Measurements from ENCODE around the gene EZR.

The EZR gene

GRCh38 chr6:158757753-158758090 lies 61.4 kb downstream of the EZR start:
- DNase-seq (ENCODE audit: insufficient read length, low spot score) (no peak), FAIRE-seq (no peak)
- no peak for TF ChIP-seq POLR2AphosphoS5 (IDR thresholded peaks at IDR 0.05; ENCODE audit: low read depth, low read length)
- no peak for TF ChIP-seq POLR2A (IDR thresholded peaks at IDR 0.05; ENCODE audit: low read depth, low read length)
- TF ChIP-seq POU2F2 (IDR thresholded peaks at IDR 0.05; ENCODE audit: low read depth, low read length): no peak
- TF ChIP-seq PAX5 (IDR thresholded peaks at IDR 0.05; ENCODE audit: insufficient read depth, low read length, severe bottlenecking): no peak
- no peak for TF ChIP-seq SPI1 (IDR thresholded peaks at IDR 0.05; ENCODE audit: low read depth, low read length)
- TF ChIP-seq TAF1 (IDR thresholded peaks at IDR 0.05; ENCODE audit: low read depth, low read length): no peak

- DNase-seq (ENCODE audit: insufficient read length, low spot score) (no peak), FAIRE-seq (no peak)
- TF ChIP-seq TAF1 (IDR thresholded peaks at IDR 0.05; ENCODE audit: low read depth, low read length) (no peak), PAX5 (IDR thresholded peaks at IDR 0.05; ENCODE audit: insufficient read depth, low read length, severe bottlenecking) (no peak), POU2F2 (IDR thresholded peaks at IDR 0.05; ENCODE audit: low read depth, low read length) (no peak), SPI1 (IDR thresholded peaks at IDR 0.05; ENCODE audit: low read depth, low read length) (no peak), POLR2AphosphoS5 (IDR thresholded peaks at IDR 0.05; ENCODE audit: low read depth, low read length) (no peak)
Observed at GRCh38 chr6:158756977-158757752, 62.0 kb downstream of the EZR start.

GRCh38 chr6:158756126-158756525 lies 63.0 kb downstream of the EZR start:
- DNase-seq (ENCODE audit: insufficient read length, low spot score): no peak
- no peak for TF ChIP-seq POU2F2 (IDR thresholded peaks at IDR 0.05; ENCODE audit: low read depth, low read length)
- TF ChIP-seq POLR2A (IDR thresholded peaks at IDR 0.05; ENCODE audit: low read depth, low read length): no peak
- TF ChIP-seq TAF1 (IDR thresholded peaks at IDR 0.05; ENCODE audit: low read depth, low read length): no peak
- no peak for TF ChIP-seq SPI1 (IDR thresholded peaks at IDR 0.05; ENCODE audit: low read depth, low read length)
- TF ChIP-seq POLR2AphosphoS5 (IDR thresholded peaks at IDR 0.05; ENCODE audit: low read depth, low read length): no peak
- no peak for TF ChIP-seq PAX5 (IDR thresholded peaks at IDR 0.05; ENCODE audit: insufficient read depth, low read length, severe bottlenecking)
- no peak for FAIRE-seq

- no peak for FAIRE-seq
- no peak for DNase-seq (ENCODE audit: insufficient read length, low spot score)
- no peak for TF ChIP-seq POLR2A (IDR thresholded peaks at IDR 0.05; ENCODE audit: low read depth, low read length)
- TF ChIP-seq TAF1 (IDR thresholded peaks at IDR 0.05; ENCODE audit: low read depth, low read length): no peak
- TF ChIP-seq POU2F2 (IDR thresholded peaks at IDR 0.05; ENCODE audit: low read depth, low read length): no peak
- TF ChIP-seq PAX5 (IDR thresholded peaks at IDR 0.05; ENCODE audit: insufficient read depth, low read length, severe bottlenecking): no peak
- no peak for TF ChIP-seq POLR2AphosphoS5 (IDR thresholded peaks at IDR 0.05; ENCODE audit: low read depth, low read length)
- peak; percentile 56 for TF ChIP-seq SPI1 (IDR thresholded peaks at IDR 0.05; ENCODE audit: low read depth, low read length)
Observed at GRCh38 chr6:158755636-158756035, 63.5 kb downstream of the EZR start.

- DNase-seq (ENCODE audit: insufficient read length, low spot score): no peak
- no peak for TF ChIP-seq POLR2AphosphoS5 (IDR thresholded peaks at IDR 0.05; ENCODE audit: low read depth, low read length)
- TF ChIP-seq POU2F2 (IDR thresholded peaks at IDR 0.05; ENCODE audit: low read depth, low read length): no peak
- TF ChIP-seq TAF1 (IDR thresholded peaks at IDR 0.05; ENCODE audit: low read depth, low read length): no peak
- TF ChIP-seq POLR2A (IDR thresholded peaks at IDR 0.05; ENCODE audit: low read depth, low read length): no peak
- no peak for TF ChIP-seq PAX5 (IDR thresholded peaks at IDR 0.05; ENCODE audit: insufficient read depth, low read length, severe bottlenecking)
- no peak for TF ChIP-seq SPI1 (IDR thresholded peaks at IDR 0.05; ENCODE audit: low read depth, low read length)
- no peak for FAIRE-seq
Observed at GRCh38 chr6:158754738-158755137, 64.4 kb downstream of the EZR start.

- no peak for TF ChIP-seq PAX5 (IDR thresholded peaks at IDR 0.05; ENCODE audit: insufficient read depth, low read length, severe bottlenecking)
- TF ChIP-seq TAF1 (IDR thresholded peaks at IDR 0.05; ENCODE audit: low read depth, low read length): no peak
- TF ChIP-seq POLR2AphosphoS5 (IDR thresholded peaks at IDR 0.05; ENCODE audit: low read depth, low read length): no peak
- TF ChIP-seq POU2F2 (IDR thresholded peaks at IDR 0.05; ENCODE audit: low read depth, low read length): no peak
- TF ChIP-seq SPI1 (IDR thresholded peaks at IDR 0.05; ENCODE audit: low read depth, low read length): no peak
- TF ChIP-seq POLR2A (IDR thresholded peaks at IDR 0.05; ENCODE audit: low read depth, low read length): no peak
- DNase-seq (ENCODE audit: insufficient read length, low spot score): no peak
- FAIRE-seq: no peak
Observed at GRCh38 chr6:158753811-158754210, 65.4 kb downstream of the EZR start.

GRCh38 chr6:158752613-158753012 lies 66.6 kb downstream of the EZR start:
- DNase-seq (ENCODE audit: insufficient read length, low spot score): no peak
- FAIRE-seq: no peak
- TF ChIP-seq SPI1 (IDR thresholded peaks at IDR 0.05; ENCODE audit: low read depth, low read length) (no peak), TAF1 (IDR thresholded peaks at IDR 0.05; ENCODE audit: low read depth, low read length) (no peak), POLR2AphosphoS5 (IDR thresholded peaks at IDR 0.05; ENCODE audit: low read depth, low read length) (no peak)

- no peak for FAIRE-seq
- TF ChIP-seq POLR2AphosphoS5 (IDR thresholded peaks at IDR 0.05; ENCODE audit: low read depth, low read length): no peak
- TF ChIP-seq PAX5 (IDR thresholded peaks at IDR 0.05; ENCODE audit: insufficient read depth, low read length, severe bottlenecking): no peak
- TF ChIP-seq POLR2A (IDR thresholded peaks at IDR 0.05; ENCODE audit: low read depth, low read length): no peak
- DNase-seq (ENCODE audit: insufficient read length, low spot score): no peak
Observed at GRCh38 chr6:158751921-158752320, 67.2 kb downstream of the EZR start.

- TF ChIP-seq SPI1 (IDR thresholded peaks at IDR 0.05; ENCODE audit: low read depth, low read length) (no peak), TAF1 (IDR thresholded peaks at IDR 0.05; ENCODE audit: low read depth, low read length) (no peak), POU2F2 (IDR thresholded peaks at IDR 0.05; ENCODE audit: low read depth, low read length) (no peak), PAX5 (IDR thresholded peaks at IDR 0.05; ENCODE audit: insufficient read depth, low read length, severe bottlenecking) (no peak), POLR2AphosphoS5 (IDR thresholded peaks at IDR 0.05; ENCODE audit: low read depth, low read length) (no peak), POLR2A (IDR thresholded peaks at IDR 0.05; ENCODE audit: low read depth, low read length) (no peak)
- DNase-seq (ENCODE audit: insufficient read length, low spot score): no peak
- no peak for FAIRE-seq
Observed at GRCh38 chr6:158751224-158751623, 67.9 kb downstream of the EZR start.

- FAIRE-seq: no peak
- no peak for TF ChIP-seq TAF1 (IDR thresholded peaks at IDR 0.05; ENCODE audit: low read depth, low read length)
- DNase-seq (ENCODE audit: insufficient read length, low spot score): no peak
Observed at GRCh38 chr6:158744986-158745430, 74.2 kb downstream of the EZR start.
